Activated CD4-positive, alpha-beta T cell treated with anti-CD3 and anti-CD28 coated beads, Interleukin-2, amount 50 U/mL, for 24 hours (primary cell): ENCODE data around the gene ROS1.

ENCODE experiments used
- DNase-seq, 2 donors: peaks; one replicate each; pipeline ENCODE4 v3.0.0-alpha.2; 2020; ENCODE audit warnings: low read depth in 1 of 2, low spot score in 1 of 2

Gene ROS1

DNA sequence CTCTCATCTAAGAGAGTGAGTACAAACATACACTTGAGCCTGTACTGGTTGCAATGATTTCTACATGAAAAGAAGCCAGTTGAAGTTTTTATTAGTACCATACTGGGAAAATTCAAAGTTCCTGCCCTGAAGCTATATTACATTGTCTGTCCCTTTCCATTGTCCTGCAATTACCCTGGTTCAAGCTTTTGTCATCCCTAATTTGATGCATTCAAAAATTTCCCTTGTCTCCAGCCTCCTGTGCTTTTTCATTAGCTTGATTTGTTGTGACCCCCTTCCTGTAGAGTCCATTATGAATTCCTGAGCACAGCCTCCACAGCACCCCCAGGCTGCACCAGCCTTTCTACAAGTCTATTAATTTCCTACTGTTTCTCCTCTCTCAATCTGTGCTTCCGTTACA, 114.0 kb downstream of the ROS1 start:
- no peak for DNase-seq

DNA sequence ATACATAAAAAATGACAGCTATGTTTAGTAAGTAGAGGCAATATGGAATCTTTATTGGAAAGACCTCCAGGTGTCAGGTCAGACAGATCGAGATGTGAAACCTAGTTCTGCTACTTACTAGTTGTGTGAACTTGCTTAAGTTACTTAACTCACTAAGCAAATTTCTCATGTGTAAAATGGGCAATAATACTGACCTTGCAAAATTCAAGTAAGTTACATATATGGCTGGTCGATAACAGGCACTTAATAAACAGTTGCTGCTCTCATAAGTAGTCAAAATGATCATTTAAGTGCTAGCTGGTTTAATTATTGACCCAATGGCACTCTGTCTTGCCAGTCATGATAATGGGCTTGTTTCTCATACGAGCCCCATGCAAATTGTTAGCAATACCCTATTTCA, 114.4 kb downstream of the ROS1 start:
- DNase-seq = no peak

DNA sequence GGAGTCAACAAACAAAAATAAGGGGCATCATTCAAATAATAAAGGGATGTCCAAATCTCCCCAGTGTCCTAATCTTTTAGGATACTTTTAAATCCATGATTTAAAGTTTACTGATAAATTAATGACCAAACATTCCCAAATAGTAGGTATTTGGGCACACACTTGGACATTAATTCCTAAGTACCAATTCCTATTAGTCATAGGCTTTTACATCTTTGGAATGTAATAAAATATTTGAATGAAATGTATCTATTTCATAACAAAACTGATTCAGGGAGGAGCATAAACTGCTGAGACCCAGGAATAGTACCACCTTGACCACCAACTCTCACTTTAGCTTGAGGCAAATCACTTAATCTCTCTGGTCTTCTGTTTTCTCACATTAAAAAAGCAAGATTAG, 116.1 kb downstream of the ROS1 start:
- no peak for DNase-seq

DNA sequence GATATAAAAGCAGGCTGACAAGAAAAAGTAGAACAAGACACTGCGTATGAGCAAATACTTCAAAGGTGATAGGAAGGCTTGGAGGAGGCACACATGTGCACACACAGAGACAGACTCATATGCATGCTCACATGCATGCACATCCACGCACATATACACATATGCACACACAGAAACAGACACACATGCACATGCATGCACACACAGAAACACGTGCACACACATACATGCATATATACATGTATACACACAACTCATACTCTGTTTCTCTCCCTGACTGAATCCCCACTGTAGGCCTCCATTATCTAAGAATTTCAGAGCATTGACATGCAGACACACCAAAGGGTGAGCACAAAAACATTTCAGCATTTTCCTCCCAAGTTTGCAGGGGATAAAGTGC, 116.7 kb downstream of the ROS1 start:
- DNase-seq = no peak

DNA sequence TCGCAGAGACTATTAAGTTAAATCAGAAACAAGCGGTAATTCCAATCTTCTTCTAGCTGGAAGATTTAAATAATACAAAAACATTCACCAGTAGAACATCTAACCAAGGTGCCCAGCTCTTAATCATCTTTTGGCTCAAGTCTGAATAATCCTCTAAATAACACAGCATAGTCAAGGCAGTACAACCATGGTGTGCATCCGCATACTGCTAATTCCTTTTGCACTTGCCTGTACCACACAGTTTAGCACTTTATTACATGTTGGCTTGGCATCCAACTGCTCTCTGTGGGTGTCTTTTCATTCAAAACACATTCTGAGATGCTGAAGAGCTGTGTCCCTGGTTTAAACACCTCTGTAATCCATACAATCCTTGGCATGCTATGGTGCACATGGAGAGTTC, 118.1 kb downstream of the ROS1 start:
- no peak for DNase-seq

DNA sequence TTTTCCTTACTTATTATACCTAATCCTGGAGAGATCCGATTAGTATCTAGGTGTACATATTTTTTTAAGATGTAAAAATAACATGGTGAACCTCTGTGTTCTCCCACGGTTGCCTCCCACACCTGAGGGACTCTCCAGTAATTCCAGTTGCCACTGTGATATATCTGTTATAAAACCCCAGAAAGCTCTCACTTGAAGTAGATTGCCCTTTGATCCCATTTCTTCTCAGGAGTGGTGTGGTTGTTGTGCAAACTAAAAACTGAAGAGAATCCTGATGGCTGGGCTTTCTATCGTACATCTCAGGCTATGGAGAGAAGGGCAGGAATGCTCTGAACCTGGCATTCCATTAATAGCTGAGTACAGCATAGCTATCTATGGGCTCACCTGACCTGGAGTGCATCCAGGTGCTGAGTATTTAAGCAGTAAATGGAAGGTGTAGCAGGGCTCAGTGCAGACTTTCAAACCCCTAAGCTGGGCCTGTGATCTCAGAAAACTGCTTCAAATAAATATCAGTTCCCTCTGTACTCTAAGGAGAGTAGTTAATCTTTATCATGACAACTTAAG, 119.4 kb downstream of the ROS1 start:
- no peak for DNase-seq

DNA sequence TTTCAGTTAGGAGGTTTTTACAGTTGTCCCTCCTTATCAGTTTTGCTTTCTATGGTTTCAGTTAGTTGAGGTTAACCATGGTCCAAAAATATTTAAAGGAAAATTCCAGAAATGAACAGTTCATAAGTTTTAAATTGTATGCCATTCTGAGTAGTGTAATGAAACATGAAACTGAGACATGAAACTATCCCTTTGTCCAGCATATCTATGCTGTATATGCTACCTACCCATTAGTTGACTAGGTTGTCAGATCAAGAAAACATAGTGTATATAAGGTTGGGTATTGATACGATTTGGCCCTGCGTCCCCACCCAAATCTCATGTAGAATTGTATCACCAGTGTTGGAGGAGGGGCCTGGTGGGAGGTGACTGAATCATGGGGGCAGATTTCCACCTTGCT, 121.3 kb downstream of the ROS1 start:
- no peak for DNase-seq

DNA sequence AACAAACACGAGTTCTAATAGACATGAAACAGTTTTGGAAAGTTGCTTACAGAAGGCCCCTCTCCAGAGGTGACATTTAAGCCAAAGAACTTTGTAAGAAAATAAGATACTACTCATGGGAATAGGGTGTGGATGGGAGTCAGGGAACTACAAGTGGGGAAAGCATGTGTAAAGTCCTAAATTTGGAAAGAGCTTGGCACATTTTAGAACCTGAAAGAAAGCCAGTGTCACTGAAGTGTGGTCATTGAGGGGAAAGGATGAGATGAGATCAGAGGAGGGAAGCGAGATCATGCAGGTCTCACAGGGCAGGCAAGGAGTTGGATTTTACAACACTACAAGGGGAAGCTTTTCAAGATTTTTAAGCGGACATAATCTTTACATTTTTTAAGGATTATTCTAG, 122.4 kb downstream of the ROS1 start:
- no peak for DNase-seq

DNA sequence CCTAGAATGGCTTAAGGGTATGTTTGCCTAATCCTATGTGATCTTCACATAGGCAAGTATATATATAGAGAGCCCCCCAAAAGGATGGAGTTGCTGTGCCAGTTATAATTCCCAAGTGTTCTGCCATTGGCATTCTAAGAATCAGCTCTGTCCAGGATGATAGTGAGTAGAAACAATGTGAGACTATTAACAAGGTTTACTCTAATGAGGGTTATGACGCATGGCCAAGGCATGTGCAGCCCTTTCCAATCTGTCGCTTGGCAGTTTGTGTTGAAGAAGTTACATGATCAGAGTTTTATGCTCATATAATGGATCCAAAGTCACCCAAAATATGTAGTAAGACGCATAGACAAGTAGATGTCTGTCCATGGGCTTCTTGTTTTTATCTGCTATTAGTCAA, 126.8 kb downstream of the ROS1 start:
- DNase-seq = no peak

DNA sequence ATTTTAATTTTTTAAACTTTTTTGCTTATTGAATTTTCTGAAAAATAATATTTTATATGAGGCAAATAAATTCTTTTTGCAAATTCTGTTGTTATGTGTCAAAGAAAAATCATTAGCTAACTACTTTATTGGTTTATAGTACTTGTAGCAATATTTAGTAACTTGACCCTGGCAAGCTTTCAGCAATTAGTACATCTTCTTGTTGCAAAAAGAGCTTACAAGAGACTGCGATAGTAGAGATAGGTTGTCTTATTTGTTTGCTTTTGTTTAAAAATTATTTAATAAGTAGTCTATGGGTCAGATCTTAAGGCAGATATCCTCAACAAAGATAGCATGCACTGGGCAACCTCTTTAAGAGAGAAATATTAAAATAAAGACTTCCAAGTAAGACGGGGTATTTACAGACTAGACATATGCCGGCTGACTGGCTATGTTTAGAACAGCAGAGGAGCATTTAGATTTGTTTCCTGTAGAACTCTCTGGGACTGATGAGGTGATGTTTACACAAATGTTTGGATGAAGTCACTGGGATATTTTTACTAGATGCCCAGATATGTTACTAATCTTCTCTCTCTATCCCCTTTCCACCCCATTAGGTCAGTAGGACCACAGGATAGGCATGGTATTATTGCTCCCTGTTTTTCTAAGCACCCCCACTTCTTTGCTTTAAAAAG, 135.4 kb downstream of the ROS1 start:
- DNase-seq = no peak

DNA sequence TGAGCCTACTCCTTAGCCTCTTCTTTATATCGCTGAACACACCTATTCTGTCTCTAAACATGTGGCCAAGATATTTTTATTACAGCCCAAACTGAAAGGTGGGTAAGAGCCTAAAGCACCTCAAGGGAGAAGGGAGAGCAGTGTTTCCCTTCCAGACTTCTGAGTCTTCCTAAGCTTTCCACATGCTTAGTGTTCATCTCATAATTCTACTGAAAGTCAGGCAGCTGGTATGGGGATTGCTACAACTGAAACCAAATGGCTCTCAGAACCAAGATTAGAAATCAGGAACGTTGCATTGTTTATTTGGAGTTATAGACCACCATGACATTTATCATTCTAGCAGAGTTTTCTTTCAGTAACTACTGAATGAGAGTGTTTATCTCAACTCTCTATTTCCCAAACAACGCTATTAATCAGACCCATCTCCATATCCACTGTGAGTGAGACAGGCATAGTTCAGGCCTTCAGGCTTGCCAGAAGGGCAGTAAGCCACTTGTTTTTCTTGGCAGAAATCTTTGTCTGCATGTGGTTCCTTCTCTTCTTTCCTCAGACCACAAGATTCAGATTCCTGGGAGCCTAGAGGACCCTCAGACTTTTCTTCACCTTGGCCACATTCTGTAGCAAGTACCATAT, 137.5 kb downstream of the ROS1 start:
- no peak for DNase-seq

DNA sequence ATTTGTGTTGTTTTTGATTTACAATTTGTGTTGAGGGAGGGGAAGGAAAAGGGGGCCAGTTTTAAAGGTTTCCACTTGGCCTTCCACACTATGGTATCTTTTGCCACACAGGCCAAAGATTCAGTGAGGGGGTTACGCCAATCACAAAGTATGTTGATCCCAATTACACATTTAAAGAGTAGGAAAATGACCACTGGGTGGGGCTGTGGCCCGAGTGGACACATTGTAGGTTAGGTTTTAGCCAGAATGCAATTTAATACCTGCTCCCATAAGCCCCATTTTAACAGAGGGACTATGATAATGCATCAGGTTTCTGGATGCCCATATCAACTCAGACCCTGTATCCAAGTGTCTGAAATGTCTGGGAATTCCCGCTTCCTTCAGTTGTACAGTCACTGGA, 144.8 kb downstream of the ROS1 start:
- DNase-seq = no peak

DNA sequence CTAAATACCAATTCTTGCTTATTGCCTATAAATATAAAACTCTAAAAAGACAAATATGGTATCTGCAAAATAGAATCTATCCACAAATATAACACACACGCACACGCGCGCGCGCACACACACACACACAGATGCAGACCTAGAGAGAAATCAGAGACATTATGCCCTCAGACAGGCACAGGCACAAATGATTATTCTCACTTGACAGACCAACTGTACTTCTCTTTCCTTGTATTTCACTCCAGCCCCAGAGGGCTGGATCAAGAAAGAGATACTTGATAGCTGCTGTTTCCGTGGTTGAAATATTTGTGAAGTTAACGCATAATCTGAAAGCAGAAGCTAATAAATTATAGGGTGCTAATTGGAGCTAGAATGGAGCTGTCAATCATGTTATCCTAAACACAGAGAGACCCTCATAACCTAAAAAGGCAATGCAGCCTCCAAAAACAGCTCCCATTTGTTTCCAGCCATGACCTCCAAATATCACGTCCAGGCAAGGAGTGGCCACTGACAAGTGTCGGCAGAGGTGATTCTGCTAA, 148.9 kb downstream of the ROS1 start:
- no peak for DNase-seq

DNA sequence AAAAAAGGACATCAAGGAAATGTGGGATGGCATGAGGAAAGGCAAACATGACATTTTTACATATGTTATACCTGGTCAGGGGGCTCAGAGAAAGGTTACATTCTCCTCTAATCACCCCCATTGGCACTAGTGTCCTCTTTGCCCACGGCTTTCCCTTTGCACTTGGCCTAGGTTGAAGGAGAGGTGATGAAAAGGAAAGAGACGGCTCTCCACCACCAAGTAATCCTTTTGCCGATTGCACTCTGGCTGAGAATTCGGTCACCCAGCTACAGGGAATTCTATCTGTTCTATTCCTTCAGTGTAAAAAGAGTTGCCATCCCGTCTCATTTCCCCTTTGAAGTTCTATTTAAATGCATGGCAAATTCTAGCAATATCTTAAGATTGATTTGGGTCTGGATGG, 150.0 kb downstream of the ROS1 start:
- DNase-seq = no peak

DNA sequence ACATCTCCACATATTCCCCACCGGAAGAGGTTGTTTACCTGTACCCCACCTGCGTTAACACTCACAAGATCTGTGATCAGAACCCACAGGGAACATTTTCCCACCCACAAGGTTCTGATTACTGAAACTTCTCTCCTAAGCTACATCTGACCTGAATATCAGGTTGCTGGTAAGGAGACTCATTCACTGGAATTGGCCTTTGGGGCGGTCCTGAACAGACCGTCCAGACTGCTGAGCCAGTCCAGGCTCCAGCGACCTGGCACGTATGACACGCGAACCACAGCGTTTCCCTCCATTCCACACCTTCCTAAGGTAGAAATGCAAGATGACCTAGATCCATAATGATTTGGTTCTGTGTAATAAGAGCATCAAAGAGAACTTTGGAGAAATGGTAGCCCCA, 150.5 kb downstream of the ROS1 start:
- DNase-seq = no peak

DNA sequence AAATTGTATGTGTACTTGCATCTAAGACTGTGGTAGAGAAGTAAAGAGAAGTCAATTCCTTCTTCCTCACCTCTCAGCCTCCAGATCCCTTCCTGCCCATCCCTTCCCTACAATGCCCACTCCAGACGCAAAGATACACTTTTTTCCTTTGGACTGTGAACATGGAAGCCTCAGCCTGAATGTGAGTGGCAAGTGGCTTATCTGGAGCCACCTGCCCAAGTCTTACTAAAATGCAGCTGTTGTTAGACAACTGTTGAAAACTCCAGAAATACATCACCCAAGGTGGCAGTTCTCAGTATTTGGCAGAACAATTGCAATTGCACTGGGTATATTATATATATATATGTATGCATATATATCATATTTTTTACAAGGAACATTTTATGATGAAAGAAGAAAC, 152.9 kb downstream of the ROS1 start:
- no peak for DNase-seq

DNA sequence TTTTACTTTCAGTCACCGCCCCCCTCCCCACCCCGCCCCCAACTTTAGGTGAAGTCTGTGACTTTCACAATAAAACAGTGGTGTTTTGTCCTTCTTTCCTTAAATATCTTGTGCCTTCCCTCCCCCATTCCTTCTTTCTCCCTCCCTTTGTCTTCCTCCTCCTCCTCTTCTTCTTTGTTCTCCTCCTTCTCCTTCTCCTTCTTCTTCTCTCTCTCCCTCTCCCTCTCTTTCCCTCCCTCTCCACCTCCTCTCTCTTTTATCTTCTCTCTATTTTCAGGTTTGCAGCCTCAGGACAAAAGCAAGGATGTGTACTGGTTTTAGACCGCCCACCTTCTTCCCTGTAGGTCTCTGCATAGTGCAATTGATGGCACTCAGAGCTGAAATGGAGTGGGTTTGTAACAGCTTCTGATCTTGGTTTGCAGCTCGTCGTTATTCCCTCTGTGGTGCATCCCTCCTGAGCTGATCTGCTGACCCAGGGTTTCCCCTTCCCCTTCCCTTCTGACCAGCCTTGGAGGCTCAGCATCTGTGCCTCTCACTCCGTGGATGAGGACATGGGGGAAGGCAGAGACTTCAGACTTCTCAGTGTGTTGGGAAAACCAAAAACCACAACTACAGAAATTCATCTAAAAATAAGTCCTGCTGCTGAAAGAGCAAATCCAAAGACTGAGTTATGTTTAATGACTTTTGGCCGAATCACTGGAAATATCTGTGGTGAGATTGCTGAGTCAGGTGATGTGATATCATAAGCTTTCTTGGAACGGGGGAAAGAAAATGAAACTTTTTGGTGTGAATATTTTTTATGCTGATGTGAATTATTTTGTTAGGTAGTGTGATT, 153.5 kb downstream of the ROS1 start:
- no peak for DNase-seq

DNA sequence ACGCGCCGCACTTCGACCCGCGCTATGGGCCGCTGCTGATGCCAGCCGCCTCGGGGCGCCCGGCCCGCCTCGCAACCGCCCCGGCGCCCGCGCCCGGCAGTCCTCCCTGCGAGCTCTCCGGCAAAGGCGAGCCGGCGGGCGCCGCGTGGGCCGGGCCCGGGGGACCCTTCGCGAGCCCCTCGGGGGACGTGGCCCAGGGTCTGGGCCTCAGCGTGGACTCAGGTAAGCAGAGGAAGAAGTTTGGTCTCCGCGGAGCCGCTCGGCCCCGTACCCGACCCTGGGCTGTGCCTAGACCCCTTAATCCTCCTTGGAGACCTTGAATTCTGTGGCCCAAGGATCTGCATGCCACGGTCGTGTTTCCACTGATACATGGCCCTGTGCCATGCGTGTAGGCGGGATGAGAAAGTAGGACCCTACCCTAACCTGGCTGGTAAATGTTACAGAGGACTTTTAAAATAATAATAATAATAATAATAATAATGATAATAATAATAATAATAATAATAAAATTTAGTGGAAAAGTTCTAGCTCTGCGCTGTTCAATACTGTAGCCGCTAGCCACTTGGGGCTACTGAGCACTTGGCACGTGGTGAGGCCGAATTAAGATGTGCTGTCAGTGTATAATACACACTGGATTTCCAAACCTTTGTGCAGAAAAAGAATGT, 154.8 kb downstream of the ROS1 start:
- DNase-seq = no peak

DNA sequence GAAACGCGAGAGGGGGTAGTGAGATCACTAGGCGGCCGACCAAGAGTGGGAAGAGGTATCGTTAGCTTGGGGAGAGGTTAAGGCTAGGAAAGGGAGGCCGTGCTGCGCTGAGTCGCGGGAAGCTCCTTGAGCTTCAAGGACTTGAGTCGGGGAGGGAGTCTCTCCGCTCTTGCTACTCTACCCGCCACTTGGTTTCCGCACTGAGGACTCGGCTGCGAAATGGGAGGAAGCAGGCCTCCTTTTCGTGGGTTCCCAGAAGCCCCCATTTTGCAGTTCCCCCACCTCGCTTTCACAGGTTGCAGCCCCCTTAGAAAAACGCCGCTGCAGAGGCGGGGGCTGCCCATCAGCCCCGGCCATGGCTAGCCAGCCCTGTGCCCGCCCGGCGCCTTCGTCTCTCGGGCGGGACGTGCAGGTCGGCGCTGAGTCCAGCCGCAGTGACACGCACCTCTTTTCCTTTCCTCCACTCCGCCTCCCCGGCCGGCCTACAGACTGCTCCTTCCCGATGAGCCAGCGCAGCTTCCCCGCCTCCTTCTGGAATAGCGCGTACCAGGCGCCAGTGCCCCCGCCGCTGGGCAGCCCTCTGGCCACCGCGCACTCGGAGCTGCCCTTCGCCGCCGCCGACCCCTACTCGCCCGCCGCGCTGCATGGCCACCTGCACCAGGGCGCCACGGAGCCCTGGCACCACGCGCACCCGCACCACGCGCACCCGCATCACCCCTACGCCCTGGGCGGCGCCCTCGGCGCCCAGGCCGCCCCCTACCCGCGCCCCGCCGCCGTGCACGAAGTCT, 155.5 kb downstream of the ROS1 start:
- no peak for DNase-seq

DNA sequence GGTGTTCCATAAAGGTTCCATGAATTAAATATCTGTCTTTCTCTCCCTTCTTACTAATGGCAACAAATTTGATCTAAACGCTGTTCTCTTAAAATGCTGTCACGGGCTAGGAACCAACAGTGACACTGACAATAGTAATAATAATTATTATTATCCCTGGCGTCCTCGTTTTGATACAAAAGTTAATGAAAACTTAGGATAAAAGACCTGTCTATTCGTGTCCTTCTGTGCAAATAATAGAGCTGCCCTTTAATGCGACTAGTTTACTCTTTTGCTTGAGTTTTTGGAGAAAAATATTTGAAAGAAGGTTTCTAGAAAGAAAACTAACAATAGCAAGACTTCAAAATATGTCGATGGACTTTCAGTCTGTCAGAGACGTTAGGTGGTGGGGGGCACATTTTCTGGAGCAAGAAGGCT, 156.1 kb downstream of the ROS1 start:
- no peak for DNase-seq
